Left forelimb (tissue), 1 donor: Measurements from ENCODE around the gene GSTM4.
"Not testable (repeated sequence)": the region's sequence is repeated elsewhere in the genome, so short reads cannot be mapped to it uniquely, and the experiment has no call there.

Experiments used
- DNase-seq: peaks from one replicate; pipeline ENCODE4 v3.0.0-alpha.2; 2018; ENCODE audit warnings: low spot score

Gene GSTM4

DNA sequence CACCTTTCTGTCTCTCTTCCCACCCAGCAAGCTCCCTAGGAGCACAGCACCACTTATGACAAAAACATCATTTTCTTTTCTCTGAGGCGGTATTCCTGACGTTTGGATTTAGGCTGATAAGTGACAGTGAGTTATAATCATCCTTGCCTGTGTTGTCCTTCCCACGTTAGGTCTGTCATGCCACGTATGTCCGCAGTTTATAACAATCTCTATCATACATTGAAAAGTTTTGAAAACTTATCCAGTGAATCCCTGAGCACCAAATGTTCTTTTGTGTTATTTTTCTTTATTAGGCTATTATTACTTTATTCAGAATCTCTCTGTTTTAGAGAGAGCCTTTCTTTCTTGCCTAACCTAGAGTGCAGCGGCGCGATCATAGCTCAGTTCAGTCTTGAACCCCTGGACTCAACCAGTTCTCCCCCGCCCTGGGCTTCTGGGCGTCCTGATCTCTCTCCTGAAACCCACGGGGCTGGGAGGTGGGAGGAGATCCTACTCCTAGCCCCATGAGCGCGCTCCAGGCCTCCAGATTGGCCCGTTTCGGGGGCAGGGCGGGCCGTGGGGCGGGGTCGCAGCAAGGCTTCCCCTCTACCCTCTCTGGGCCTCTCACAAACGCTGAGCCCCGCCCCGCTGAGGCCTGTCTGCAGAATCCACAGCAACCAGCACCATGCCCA lies 11.7 kb downstream of the GSTM4 start, which contains the start of gene GSTM2:
Gene GSTM2 (plus strand): TSS at position 606 of the 671 bp plus-strand sequence. CDS start 59 bp downstream, at position 665.
- peak; percentile 96 for DNase-seq

DNA sequence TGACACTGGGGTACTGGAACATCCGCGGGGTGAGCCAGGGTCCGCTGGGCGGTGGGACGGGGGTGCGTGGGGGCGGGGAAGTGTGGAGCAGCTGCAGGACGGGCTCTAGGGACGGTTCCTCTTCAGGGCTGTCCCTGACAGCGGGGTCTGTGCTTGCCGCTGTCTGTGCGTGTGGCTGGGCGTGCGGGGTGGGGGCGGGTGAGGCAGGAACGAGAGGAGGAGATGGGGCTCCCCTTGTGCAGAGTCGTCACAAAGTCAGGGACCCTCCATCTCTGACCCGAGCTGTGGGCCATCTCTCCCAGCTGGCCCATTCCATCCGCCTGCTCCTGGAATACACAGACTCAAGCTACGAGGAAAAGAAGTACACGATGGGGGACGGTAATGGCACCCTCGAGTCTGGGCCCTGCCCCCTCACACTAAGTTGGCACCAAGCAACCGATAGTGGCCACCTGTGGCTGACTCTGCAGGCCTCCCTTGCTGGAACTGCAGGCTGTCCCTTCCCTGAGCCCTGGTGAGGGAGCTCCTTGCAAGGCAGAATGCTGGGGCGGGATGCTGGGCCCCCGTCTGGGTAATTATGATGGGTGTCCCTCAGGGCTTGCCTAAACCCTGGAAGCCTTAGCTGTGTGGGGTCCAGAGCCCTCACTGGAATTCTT lies 12.3 kb downstream of the GSTM4 start:
- no peak for DNase-seq

DNA sequence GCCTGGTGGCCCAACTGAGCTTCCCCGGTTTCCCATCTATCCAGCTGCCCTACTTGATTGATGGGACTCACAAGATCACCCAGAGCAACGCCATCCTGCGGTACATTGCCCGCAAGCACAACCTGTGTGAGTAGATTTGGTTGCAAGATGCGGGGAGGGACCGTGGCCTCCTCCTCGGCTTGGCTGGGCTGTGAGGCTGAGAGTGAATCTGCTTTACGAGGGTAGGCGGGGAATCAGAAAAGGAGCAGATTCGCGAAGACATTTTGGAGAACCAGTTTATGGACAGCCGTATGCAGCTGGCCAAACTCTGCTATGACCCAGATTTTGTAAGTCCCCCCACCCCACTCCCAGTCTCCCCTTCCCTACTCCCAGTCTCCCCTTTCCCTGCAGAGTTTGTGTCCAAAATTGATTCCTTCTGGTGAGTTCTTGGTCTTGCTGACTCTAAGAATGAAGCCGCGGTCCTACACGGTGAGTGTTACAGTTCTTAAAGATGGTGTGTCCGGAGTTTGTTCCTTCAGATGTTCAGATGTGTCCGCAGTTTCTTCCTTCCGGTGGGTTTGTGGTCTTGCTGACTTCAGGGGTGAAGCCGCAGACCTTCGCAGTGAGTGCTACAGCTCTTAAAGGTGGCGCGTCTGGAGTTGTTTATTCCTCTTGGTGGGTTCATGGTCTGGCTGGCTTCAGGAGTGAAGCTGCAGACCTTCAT lies 13.5 kb downstream of the GSTM4 start:
- no peak for DNase-seq

DNA sequence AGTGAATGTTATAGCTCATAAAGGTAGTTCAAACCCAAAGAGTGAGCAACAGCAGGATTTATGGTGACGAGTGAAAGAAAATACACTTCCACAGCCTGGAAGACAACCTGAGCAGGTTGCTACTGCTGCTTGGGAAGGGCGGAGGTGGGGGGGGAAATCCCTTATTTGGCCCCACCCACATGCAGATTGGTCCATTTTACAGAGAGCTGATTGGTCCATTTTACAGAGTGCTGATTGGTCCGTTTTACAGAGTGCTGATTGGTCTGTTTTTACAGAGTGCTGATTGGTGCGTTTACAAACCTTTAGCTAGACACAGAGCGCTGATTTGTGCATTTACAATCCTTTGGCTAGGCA lies 14.0 kb downstream of the GSTM4 start:
- DNase-seq = not testable (repeated sequence)

DNA sequence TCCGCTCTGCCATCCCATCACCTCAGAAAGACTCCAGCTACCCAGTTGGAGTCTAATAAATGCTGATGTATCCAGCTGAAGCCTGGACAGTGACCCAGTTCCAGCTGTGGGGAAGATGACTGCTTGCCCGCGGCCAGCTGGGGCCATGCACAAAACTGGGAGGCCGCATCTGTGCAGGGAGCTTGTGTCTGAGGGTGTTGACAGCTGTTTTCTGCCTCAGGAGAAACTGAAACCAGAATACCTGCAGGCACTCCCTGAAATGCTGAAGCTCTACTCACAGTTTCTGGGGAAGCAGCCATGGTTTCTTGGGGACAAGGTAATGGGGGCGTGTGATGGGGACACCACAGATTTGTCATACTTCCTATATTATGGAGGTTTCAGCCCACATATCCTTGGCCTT lies 15.2 kb downstream of the GSTM4 start:
- DNase-seq = no peak

DNA sequence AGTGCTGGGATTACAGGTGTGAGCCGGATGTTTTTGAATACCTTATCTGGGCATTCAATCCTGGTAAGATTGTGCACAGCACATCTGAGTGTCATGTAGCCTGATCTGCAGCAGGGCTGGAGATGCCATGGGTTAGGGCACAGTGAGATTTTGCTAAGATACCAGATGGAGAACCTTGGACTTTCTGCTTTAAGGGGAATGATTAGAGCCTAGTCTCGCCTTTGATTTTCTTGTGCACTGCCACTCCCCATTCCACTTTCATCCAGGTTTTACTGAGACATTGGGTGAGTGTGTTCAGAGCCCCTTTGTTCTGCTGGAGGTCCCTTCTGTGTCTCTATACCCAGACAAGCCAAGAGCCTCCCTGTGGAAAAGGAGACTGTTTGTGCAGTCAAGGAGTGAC lies 18.0 kb downstream of the GSTM4 start:
- not testable (repeated sequence) for DNase-seq

DNA sequence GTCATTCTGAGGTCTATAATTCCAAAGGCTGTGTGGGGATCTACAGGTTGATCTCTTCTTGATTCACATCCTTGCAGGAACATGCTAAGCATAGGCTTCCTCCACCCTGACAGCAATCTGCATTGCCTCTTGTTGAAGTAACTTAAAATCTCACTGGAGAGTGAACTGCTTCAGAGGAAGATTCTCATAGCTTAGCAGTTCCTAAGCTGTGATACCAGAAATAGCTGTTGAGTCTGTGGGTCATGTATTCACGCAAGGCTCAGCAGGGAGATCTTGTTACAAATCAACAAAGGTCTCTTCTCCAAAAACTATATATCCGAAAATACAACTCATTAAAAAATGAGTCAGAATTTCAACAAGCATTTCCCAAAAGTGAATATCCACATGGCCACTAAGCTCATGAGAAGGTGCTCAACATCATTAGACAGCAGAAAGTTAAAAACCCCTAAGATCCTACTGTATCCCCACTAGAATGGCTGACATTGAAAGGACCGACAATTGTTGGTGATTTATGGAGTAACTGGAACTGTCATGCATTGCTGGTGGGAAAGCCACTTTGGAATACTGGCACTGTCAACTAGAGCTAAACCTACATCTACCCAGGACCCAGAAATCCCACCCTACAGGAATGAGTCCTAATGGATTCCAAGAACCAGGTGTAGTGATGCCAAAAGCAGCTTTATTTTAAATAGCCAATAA lies 20.9 kb downstream of the GSTM4 start:
- DNase-seq = peak; percentile 23

DNA sequence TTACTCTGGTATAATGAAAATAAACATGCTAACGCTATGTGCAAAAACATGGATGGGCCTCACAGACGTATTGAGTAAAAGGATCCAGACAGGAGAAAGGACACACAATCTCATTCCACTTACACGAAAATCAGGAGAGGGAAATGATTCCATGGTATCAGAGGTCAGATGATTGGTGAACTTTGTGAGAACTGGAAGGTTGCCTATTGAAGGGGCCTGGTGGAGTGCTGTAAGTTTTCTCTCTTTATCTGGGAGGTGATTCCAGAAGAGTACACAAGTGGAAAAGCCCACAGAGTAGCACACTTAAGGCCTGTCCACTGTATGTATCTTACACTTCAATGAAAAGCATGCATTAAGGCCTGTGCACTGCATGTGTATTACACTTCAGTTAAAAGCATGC lies 21.6 kb downstream of the GSTM4 start:
- no peak for DNase-seq

DNA sequence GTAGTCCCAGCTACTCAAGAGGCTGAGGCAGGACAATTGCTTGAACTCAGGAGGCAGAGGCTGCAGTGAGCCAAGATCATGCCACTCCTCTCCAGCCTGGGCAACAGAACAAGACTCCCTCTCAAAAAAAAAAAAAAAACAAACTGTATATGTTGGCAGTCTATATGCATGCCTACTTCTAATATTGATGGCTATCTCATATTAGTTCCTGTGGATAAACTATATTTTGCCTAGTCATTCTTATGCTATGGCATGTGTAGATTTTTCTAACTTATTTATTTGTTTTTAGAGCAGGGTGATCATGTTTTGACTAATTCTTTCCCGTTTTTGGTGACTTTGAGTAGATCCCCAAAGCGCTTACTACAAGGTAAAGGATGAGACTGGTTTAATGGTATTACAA lies 22.7 kb downstream of the GSTM4 start:
- DNase-seq = not testable (repeated sequence)

DNA sequence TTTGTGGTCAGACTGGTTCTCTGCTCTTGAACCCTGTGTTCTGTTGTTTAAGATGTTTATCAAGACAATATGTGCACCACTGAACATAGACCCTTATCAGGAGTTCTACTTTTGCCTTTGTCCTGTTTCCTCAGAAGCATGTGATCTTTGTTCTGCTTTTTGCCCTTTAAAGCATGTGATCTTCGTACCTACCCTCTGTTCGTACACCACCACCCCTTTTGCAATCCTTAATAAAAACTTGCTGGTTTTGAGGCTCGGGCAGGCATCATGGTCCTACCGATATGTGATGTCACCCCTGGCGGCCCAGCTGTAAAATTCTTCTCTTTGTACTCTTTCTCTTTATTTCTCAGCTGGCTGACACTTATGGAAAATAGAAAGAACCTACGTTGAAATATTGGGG lies 28.9 kb downstream of the GSTM4 start:
- DNase-seq = not testable (repeated sequence)

DNA sequence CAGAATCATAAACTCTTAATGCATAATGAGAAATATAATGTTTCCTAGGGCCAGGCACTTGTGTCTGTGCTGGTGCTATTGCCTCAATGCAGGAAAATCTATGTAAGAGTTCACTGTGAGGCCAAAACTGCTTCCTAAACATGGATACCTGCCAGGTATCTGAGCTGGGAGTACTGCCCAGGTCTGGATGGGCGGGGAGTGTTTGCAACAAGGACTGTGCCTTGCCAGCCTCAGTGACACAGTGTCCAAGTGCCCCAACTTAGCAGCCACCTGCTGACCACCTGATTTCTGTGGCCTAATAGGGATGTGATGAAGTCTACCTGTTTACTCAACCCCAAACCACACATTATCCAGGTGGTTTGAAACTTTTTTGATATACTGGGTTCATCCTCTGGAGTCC lies 29.5 kb downstream of the GSTM4 start:
- not testable (repeated sequence) for DNase-seq

DNA sequence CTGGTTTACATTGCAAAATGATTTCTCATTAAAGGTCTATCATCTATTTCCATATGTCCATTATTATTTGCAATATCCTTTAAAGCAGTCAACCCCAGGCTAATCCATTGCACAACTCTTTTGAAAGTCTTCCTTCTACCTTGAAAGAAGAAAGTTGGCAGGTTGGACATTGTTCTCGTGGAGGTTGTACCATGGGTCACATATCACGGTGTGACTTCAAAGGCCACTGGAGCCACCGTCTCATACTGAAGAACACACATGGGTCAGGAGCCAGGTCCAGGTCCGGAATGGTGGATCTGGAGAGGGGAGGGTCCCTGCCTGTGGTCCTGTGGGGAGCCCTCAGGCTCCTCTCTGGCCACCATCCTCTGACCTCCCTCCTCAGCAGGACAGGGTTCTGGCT lies 30.0 kb downstream of the GSTM4 start:
- not testable (repeated sequence) for DNase-seq

DNA sequence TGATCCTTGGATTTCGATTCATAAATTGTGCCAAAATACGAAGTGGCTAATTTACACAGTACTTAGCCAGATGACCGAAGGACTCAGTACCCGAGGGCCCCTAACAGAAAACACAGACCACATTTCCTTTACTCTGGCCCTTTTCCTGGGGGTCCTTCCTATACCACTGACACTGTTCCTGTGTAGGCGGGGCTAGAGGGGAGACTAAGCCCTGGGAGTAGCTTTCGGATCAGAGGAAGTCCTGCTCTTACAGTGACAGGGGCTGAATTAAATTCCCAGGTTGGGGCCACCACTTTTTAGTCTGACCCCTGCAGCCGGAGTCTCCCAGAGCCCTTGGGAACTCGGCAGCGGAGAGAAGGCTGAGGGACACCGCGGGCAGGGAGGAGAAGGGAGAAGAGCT lies 31.2 kb downstream of the GSTM4 start:
- DNase-seq = not testable (repeated sequence)

DNA sequence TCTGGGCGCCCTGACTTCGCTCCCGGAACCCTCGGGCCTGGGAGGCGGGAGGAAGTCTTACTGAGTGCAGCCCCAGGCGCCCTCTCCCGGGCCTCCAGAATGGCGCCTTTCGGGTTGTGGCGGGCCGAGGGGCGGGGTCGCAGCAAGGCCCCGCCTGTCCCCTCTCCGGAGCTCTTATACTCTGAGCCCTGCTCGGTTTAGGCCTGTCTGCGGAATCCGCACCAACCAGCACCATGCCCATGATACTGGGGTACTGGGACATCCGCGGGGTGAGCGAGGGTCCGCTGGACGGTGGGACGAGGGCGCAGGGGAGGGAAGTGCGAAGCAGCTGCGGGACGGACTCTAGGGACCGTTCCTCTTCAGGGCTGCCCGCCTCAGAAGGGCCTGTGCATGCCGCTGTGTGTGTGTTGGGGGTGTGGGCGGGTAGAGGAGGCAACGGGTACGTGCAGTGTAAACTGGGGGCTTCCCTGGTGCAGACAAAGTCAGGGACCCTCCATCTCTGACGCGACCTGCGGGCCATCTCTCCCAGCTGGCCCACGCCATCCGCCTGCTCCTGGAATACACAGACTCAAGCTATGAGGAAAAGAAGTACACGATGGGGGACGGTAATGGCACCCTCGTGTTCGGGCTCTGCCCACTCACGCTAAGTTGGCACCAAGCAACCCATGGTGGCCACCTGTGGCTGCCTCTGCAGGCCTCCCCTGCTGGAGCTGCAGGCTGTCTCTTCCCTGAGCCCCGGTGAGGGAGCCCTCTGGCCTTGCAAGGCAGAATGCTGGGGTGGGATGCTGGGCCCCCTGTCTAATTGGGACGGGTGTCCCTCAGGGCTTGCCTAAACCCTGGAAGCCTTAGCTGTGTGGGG lies 32.0 kb downstream of the GSTM4 start, which contains the start of gene GSTM1:
Gene GSTM1 (plus strand): TSS at position 177 of the 859 bp plus-strand sequence. CDS start 57 bp downstream, at position 234.
- DNase-seq = no peak

DNA sequence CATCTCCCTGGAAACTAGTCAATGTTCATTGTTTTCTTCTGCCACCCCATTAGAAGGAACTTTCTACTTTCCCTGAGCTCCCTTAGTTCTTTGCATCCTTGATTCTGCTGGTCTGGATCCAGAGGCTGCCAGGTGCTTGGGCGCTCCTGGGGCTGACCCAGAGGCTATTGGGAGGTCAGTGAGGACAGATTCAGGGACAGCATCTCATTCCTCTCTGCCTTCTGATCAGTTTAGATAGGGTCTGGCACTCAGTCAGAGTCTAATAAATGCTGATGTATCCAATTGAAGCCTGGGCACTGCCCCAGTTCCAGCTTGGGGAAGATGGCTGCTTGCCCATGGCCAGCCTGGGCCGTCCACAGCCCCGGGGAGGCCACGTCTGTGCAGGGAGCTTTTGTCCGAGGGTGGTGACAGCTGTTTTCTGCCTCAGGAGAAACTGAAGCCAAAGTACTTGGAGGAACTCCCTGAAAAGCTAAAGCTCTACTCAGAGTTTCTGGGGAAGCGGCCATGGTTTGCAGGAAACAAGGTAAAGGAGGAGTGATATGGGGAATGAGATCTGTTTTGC lies 34.0 kb downstream of the GSTM4 start:
- DNase-seq = no peak

DNA sequence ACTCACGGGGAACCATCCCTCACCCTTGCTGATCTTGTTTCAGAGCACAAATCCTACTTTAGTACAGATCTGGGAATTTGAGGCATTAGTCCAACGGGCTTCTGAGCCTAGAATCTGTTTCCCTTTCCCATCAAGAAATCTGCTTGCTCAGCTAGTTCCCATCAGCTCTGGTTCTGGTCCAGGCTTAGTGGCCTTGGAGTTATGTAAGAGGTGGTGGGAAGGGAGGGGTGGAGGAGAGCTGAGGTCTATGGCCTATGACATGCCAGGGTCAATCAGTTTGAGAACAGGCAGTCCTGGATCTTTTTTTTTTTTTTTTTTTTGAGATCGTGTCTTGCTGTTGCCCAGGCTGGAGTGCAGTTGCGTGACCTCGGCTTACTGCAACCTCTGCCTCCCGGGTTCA lies 35.9 kb downstream of the GSTM4 start:
- no peak for DNase-seq

DNA sequence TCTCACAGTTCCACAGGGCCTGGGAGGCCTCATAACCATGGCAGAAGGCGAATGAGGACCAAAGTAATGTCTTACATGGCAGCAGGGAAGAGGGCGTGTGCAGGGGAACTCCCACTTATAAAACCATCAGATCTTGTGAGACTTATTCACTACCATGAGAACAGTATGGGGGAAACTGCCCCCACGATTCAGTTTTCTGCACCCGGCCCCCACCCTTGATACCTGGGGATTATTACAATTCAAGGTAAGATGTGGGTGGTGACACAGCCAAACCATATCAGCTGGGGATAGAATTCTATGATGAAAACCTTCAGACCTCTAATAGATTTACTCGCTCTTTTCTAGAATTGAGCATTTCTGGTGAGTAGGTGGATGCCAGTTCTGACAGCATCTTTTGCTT lies 38.5 kb downstream of the GSTM4 start:
- not testable (repeated sequence) for DNase-seq

DNA sequence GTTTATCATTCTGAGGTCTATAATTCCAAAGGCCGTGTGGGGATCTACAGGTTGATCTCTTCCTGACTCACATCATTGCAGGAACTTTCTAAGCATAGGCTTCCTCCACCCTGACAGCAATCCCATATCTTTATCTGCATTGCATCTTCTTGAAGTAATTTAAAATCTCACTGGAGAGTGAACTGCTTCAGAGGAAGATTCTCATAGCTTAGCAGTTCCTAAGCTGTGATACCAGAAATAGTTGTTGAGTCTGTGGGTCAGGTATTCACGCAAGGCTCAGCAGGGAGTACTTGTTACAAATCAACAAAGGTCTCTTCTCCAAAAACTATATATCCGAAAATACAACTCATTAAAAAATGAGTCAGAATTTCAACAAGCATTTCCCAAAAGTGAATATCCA lies 39.2 kb downstream of the GSTM4 start:
- not testable (repeated sequence) for DNase-seq

DNA sequence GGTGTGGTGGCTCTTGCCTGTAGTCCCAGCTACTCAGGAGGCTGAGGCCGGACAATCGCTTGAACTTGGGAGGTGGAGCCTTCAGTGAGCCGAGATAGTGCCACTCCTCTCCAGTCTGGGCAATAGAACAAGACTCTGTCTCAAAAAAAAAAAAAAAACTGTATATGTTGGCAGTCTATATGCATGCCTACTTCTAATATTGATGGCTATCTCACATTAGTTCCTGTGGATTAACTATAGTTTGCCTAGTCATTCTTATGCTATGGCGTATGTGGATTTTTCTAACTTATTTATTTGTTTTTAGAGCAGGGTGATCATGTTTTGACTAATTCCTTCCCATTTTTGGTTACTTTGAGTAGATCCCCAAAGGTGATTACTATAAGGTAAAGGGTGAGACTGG lies 41.2 kb downstream of the GSTM4 start:
- DNase-seq = no peak

DNA sequence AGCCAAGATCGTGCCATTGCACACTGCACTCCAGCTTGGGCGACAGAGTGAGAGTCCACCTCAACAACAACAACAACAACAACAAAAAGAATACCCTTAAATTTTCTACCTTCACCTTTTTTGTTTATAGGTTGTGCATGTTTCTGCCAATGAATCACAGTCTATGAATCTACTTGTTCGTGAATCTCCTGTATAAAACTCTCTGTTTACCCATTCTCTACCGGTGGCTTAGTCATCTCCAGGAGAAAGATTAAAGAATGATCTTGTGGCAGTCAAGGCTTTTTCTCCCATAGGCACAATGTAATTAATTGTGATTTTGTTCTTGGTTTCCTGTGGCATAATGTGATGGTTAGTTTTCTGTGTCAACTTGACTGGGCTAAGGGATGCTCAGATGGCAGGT lies 42.0 kb downstream of the GSTM4 start:
- not testable (repeated sequence) for DNase-seq

DNA sequence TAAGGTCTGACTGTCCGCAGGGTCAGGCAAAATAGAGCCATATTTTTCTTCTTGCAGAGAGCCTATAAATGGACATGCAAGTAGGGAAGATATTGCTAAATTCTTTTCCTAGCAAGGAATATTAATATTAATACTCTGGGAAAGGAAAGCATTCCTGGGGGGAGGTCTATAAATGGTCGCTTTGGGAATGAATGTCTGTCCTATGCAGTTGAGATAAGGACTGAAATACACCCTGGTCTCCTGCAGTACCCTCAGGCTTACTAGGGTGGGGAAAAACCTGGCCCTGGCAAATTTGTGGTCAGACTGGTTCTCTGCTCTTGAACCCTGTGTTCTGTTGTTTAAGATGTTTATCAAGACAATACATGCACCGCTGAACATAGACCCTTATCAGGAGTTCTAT lies 47.0 kb downstream of the GSTM4 start:
- not testable (repeated sequence) for DNase-seq
